Stimulated activated CD4-positive, alpha-beta T cell treated with anti-CD3 and anti-CD28 coated beads, TNF-alpha, amount 100 ng/mL, for 1 hour (primary cell): ENCODE results near the gene TLE5.
"Not testable (repeated sequence)": the region's sequence is repeated elsewhere in the genome, so short reads cannot be mapped to it uniquely, and the experiment has no call there.

Experiments used
- DNase-seq, 3 donors: peaks; one replicate each; pipeline ENCODE4 v3.0.0-alpha.2; 2020; ENCODE audit warnings: low read depth in 3 of 3, low spot score in 1 of 3

Gene TLE5

GRCh38 chr19:3027981-3028304 is 34.4 kb downstream of the TLE5 start:
- no peak for DNase-seq

DNA sequence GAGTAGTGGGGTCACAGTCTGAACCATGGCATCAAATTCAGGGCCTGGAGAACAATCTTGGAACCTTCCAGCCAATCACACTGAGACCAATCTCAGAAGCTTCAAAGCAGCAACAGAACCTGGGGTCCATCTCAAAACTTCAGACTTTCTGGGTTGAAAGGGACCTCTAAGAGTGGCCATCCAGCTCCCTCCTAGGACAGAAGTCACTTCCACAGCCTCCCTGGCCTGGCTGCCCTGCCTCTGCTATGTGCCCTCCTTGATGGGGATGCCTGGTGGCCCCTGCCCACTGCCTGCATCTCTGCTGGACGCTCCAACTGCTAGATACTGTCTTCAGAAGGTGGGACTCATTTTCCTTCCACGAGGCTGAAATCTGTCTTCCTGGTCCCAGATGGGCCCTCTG is 35.0 kb downstream of the TLE5 start:
- no peak for DNase-seq

GRCh38 chr19:3026768-3027167 is 35.5 kb downstream of the TLE5 start:
- no peak for DNase-seq

GRCh38 chr19:3025549-3025886 is 36.8 kb downstream of the TLE5 start:
- no peak for DNase-seq

GRCh38 chr19:3024870-3025548 is 37.3 kb downstream of the TLE5 start:
- no peak for DNase-seq

DNA sequence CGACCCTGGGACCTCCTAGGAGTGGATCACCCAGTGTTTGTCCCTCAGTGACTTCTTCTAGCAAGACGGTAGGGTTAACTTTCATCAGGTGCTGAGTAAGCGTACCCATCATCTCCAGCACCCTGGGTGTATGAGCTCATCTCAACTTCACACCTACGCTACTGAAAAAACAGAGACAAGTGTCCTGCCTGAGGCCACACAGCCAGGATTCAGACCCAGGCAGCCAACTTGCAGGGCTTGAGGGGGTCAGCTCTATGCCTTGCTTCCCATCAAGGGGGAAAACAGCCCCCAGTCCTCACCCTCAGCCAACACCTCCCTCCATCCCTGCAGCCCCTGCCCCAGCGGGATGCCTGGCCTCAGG is 37.8 kb downstream of the TLE5 start:
- DNase-seq = no peak

GRCh38 chr19:3020321-3020960 is 41.9 kb downstream of the TLE5 start:
- DNase-seq = no peak

DNA sequence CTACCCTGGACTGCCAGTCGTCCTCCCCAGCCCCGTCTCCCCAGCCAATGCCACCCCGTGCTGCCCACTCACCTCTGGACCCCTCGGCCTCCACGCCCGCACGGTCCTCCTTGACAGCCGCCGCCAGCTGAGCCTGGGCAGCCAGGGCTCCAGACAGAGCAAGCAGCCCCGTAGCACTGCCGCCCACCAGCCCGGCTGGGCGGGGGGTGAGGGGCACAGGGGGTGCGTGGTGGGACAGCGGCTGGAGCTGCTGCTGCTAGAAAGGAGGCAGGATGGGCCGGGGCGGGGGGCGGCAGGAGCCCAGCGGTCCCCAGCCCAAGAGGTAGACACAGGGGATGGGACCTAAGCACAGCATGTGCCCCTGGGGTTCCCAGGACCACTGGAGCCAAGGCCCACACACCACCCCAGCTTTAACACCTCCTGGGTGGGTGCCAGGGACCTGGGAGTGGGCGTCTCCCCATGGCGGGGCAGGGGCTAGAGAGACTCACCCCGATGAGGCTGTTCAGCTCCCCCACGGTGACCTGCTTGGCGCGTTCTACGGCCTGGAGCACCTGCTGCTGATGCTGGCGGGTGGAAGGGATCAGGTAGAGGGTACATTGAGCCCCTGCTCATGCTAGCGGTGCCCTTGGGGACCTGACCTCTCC is 43.0 kb downstream of the TLE5 start:
- DNase-seq = no peak

DNA sequence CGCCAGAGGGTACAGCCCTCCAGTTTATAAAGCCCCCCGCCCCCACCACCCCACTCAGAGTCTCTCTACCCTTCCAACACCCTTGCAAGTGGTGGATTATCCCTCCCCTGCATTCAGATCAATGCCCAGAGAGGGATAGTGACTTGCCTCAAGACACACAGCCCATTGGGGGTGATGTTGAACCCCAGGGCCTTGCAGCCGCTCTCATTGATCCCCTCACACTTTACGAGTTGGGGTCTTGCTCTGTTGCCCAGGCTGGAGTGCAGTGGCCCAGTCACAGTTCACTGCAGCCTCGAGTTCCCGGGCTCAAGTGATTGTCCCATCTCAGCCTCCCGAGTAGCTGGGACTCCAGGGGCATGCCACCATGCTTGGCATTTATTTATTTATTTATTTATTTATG is 44.4 kb downstream of the TLE5 start:
- no peak for DNase-seq

DNA sequence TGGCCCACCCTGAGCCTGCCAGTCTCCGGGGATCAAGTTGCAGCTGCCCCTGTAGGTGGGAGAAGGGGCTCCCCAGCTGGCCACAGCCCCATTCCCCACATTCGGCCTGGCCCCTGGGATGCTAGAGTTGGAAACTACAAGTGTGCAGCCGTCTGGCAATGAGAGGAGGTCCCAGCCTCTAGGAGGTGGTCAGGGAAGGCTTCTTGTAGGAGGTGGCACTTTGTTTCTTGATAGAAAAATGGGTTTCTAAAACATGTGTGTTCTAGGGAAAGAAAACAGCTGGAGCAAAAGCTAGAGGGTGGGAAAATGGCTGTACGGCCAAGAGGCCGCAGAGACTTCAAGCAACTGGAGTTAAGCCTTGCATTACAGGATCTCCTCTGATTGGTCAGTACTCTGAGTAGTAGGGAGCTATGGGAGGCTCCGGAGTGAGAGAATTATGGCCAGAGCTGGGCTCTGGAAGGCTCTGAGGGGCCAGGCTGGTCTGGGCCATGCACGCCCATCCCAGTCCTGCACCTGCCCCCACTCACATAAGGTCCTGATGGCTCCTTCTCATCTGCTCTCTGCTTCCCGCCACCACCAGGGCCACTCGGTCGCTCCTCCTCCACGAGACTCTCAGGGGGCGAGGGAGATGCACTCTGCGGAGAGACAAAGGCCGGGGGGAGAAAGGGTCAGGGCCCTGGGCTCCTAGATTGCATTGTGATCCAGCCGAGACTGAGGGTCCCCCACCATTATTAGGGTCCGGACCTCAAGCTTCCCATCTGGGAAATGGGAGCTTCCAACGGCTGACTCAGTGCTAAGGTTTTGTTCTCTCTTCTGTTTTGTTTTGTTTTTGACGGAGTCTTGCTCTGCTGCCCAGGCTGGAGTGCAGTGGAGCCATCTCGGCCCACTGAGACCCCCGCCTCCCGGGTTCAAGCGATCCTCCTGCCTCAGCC is 46.9 kb downstream of the TLE5 start:
- no peak for DNase-seq

- no peak for DNase-seq
Observed at GRCh38 chr19:3014135-3014534, 48.2 kb downstream of the TLE5 start.

- DNase-seq = no peak
Observed at GRCh38 chr19:3013263-3013725, 49.0 kb downstream of the TLE5 start.

DNA sequence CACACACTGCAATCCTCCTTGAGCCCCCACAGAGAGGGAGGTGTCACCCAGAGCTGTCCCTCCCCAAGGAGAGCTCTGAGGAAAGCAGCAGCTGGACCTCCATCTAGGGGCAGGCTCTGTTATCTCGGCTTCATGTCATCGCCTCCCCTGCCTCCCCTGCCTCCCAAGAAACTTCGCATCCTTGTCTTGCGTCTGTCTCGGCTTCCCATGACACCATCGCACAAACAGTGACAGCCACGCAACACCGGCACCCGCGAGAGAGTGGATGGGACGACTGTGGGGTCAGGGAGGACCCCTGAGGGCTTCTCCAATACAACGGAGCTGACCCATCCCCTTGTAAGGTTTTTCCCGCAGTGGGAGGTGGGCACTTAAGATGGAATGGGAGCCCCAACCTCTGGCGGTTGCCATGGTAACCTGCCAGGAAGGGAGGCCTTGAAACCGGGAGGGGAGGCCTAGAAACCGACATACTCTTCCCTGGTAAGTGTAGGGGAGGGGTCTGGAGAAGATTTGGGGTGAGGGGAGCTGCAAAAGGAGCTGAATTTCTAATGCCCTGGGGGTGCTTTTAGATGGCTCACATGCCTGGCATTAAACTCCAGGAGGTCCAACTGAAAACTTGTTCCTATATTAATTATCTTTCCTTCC is 49.6 kb downstream of the TLE5 start:
- no peak for DNase-seq

GRCh38 chr19:3012059-3012458 is 50.2 kb downstream of the TLE5 start:
- not testable (repeated sequence) for DNase-seq

- DNase-seq = no peak
Observed at GRCh38 chr19:3010871-3011270, 51.4 kb downstream of the TLE5 start.

- no peak for DNase-seq
Observed at GRCh38 chr19:3008994-3009393, 53.3 kb downstream of the TLE5 start.

DNA sequence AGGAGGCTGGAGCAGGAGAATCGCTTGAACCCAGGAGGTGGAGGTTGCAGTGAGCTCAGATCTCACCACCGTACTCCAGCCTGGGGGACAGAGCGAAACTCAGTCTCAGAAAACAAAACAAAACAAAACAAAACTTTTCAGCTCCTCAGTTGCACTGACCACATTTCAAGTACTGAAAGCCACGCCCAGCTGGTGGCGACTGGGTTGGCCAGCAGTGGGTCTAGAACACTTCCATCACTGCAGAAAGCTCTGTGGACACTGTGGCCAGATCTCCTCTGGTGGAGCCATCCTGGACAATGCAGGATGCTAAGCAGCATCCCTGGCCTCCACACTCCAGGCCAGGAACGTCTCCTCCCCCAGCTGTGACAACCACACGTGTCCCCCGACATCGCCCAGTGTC is 54.3 kb downstream of the TLE5 start:
- DNase-seq = no peak

DNA sequence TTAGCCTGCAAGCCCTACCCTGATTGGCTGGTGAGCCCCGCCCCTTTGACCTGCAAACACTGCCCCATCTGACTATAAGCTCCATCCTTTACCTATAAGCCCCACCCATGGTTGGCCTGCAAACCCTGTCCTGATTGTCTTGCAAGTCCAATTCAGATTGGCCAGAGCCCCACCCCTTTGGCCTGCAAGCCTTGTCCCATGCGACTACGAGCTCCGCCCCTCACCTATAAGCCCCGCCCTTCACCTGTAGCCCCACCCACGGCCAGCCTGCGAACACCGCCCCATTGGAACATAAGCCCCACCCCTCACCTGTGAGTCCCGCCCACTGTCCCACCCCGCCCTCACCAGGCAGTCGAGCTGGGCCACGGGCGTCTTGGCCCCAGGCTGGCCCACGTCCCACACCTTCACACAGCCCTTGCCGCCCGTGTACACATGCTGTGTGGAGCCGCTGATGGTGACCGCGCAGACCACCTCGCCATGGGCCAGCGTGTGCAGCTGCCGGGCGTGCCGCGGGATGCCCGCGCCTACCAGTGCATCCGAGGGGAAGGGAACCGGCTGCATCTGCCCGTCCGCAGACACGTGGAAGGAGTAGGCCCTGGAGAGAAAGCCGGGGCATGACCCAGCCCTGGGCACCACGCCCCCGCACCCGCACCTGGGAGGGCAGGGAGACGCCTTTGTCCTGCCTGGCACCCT is 56.1 kb downstream of the TLE5 start:
- DNase-seq = no peak

GRCh38 chr19:3005345-3005744 is 57.0 kb downstream of the TLE5 start:
- no peak for DNase-seq

- no peak for DNase-seq
Observed at GRCh38 chr19:3004522-3004921, 57.8 kb downstream of the TLE5 start.

DNA sequence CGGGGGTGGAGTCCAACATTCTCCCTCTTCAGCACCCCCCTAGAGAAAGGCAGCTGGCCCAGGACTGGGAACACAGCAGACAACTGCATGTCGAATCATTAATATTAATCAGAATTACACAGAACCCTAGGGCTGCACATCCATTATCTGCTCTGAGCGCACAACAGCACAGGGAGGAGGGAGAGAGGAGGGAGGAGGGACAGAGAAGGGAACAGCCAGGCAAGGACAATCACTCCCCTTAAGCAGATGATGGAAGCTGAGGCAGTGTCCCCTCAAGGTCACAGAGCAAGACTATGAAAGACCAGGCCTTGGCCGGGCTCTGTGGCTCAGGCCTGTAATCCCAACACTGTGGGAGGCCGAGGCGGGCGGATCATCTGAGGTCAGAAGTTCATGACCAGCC is 59.2 kb downstream of the TLE5 start:
- no peak for DNase-seq
